ENCODE results near the gene PAXX. TPM values are rescaled to one million over a fixed set of nuclear protein-coding genes. Genes with fewer than 3 reads are reported as not detected.

Gene PAXX
- total RNA-seq, 2 experiments from 2014 or later, result 67.0 to 67.8 TPM

DNA sequence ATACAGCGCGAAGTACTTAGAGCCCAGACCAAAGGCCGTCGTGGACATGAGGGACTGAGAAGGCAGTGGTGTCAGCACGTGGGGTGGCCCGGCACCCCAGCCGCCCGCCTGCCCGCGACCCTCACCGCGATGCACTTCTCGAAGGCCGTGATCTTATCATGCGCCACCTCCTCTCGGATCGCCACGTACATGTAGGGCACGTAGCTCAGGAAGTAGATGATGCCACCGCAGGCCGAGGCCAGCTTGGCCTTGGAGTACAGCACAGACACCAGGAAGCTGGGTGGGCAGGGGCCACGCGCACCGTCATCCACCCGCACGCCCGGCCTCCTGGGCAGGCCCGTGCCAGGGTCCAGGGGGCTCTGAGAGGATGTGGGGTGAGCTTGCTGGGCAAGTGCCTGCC lies 24.8 kb downstream of the PAXX start:
- H3K27me3 Mint-ChIP-seq, result no peaks in the 10 kb centered on the region
- H3K27ac Mint-ChIP-seq, result no peak overlapping the region

DNA sequence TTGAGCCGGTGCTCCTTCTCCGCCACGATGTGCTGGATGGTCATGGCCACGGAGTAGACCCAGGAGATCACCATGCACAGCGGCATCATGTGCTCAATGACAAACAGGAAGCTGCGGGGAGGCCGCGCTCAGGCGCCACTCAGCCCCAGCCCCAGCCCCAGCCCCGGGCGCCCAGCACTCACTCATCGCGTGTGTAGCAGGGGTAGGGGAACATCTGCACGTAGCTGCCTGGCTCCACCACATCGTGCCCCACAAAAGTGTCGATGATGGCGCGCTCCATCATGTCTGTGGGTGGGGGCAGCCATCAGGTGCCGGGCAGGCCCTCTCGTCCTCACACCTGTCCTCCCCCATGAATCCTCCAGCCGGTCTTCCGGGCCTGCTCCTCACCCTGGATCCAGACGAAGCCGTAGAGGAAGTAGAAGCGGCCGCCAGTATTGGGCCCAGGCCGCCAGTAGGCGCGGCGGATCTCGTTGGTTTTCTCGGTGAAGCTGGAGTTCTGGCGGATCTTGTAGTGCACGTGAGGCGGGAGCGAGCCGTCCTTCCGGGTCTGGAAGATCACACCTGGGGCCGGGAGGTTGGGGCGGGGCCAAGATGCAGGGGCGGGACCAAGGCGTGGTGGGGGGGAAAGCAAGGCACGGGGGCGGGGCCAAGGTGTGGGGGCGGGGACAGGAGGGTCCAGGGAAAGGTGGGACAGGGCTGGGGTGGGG lies 25.7 kb downstream of the PAXX start:
- peaks cover 42% of the 10 kb centered on the region for H3K36me3 ChIP-seq (ENCODE audit: insufficient read depth, low read length)
- intact Hi-C loops (cut with DNase I, micrococcal nuclease), result no loop called here
- ChIA-PET CTCF (no interaction called here), POLR2A (no interaction called here)
- Mint-ChIP-seq H3K27me3 (no peaks in the 10 kb centered on the region), H3K27ac (no peak overlapping the region), H3K36me3 (ENCODE audit: low read depth) (peaks cover 5% of the 10 kb centered on the region), H3K4me1 (ENCODE audit: low read depth) (peaks cover 5% of the 10 kb centered on the region), H3K9me3 (no peaks in the 10 kb centered on the region), H3K4me3 (no peak overlapping the region)
- no peaks in the 10 kb centered on the region for H3K27me3 ChIP-seq (ENCODE audit: control insufficient read depth in 1 of 2, insufficient read depth in 2 of 2, low read length in 2 of 2)
- TF ChIP-seq, protein P1, sequence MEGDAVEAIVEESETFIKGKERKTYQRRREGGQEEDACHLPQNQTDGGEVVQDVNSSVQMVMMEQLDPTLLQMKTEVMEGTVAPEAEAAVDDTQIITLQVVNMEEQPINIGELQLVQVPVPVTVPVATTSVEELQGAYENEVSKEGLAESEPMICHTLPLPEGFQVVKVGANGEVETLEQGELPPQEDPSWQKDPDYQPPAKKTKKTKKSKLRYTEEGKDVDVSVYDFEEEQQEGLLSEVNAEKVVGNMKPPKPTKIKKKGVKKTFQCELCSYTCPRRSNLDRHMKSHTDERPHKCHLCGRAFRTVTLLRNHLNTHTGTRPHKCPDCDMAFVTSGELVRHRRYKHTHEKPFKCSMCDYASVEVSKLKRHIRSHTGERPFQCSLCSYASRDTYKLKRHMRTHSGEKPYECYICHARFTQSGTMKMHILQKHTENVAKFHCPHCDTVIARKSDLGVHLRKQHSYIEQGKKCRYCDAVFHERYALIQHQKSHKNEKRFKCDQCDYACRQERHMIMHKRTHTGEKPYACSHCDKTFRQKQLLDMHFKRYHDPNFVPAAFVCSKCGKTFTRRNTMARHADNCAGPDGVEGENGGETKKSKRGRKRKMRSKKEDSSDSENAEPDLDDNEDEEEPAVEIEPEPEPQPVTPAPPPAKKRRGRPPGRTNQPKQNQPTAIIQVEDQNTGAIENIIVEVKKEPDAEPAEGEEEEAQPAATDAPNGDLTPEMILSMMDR (IDR thresholded peaks at IDR 0.05), result no peak
- no peak overlapping the region for H3K27ac ChIP-seq (ENCODE audit: low read depth in 1 of 2, low read length in 2 of 2)
- DNase-seq (no peak), ATAC-seq (ENCODE audit: poor library complexity) (no peak)
- no peak overlapping the region for H3K4me3 ChIP-seq (ENCODE audit: low read length)
- H3K4me1 ChIP-seq (ENCODE audit: insufficient read depth, low read length), result peaks cover 9% of the 10 kb centered on the region
- H3K9me3 ChIP-seq (ENCODE audit: control insufficient read depth in 1 of 2, insufficient read depth in 1 of 2, low read length in 2 of 2), result no peaks in the 10 kb centered on the region

More for the DNA sequence above, 24.8 kb downstream of the PAXX start:
- Mint-ChIP-seq H3K4me1 (ENCODE audit: low read depth) (peaks cover 2% of the 10 kb centered on the region), H3K36me3 (ENCODE audit: low read depth) (peaks cover 5% of the 10 kb centered on the region), H3K9me3 (no peaks in the 10 kb centered on the region), H3K4me3 (no peak overlapping the region)
- Histone ChIP-seq H3K4me1 (ENCODE audit: insufficient read depth, low read length) (peaks cover 6% of the 10 kb centered on the region), H3K4me3 (ENCODE audit: low read length) (no peak overlapping the region), H3K9me3 (ENCODE audit: control insufficient read depth in 1 of 2, insufficient read depth in 1 of 2, low read length in 2 of 2) (no peaks in the 10 kb centered on the region), H3K27ac (ENCODE audit: low read depth in 1 of 2, low read length in 2 of 2) (no peak overlapping the region), H3K36me3 (ENCODE audit: insufficient read depth, low read length) (peaks cover 49% of the 10 kb centered on the region), H3K27me3 (ENCODE audit: control insufficient read depth in 1 of 2, insufficient read depth in 2 of 2, low read length in 2 of 2) (no peaks in the 10 kb centered on the region)
- ATAC-seq (ENCODE audit: poor library complexity) (no peak), DNase-seq (no peak)
- POLR2A ChIA-PET, result no interaction called here
- intact Hi-C loops (cut with DNase I, micrococcal nuclease), result no loop called here
- TF ChIP-seq, protein P1 (IDR thresholded peaks at IDR 0.05), result no peak
- CTCF ChIA-PET, result no interaction called here

DNA sequence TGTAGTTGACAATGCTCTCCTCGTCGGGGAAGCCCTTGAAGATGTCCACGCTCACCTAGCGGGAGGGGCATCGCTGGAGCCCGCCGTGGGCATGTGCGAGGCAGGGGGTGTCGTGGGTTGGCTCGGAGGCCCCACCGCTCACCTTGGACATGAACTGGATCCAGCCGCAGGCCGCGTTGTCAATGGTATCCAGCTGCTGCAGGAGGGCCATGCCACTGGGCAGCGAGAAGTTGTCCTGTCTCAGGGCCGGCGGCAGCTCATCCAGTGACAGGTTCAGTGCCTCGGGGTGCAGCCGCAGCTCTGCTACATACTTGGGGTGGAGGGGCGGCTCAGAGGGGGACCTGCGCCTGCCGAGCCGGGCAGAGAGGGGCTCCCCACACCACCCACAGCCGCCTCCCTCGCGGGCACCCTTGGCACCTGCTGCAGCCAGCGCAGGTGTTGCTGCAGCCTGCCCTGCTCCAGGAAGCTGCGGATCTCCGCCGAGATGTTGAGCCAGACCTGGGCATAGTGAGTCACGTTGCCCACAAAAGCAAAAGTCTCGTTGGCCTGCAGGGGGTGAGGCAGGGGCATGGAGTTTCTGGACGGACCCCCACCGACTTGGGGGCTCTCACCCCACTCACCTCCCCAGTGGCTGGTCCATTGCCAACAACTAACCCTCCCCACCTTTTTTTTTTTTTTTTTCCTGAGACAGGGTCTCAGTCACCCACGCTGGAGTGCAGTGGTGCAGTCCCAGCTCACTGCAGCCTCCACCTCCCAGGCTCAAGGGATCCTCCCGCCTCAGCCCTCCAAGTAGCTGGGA lies 26.7 kb downstream of the PAXX start:
- CTCF ChIA-PET, result no interaction called here
- H3K27ac Mint-ChIP-seq, result no peak overlapping the region

More for the DNA sequence above, 26.7 kb downstream of the PAXX start:
- intact Hi-C loops (cut with DNase I, micrococcal nuclease), result no loop called here
- Histone ChIP-seq H3K9me3 (ENCODE audit: control insufficient read depth in 1 of 2, insufficient read depth in 1 of 2, low read length in 2 of 2) (no peaks in the 10 kb centered on the region), H3K4me1 (ENCODE audit: insufficient read depth, low read length) (peaks cover 10% of the 10 kb centered on the region), H3K36me3 (ENCODE audit: insufficient read depth, low read length) (peaks cover 37% of the 10 kb centered on the region), H3K27ac (ENCODE audit: low read depth in 1 of 2, low read length in 2 of 2) (no peak overlapping the region), H3K27me3 (ENCODE audit: control insufficient read depth in 1 of 2, insufficient read depth in 2 of 2, low read length in 2 of 2) (no peaks in the 10 kb centered on the region), H3K4me3 (ENCODE audit: low read length) (no peak overlapping the region)
- POLR2A ChIA-PET, result interaction anchor here (1.2 kb wide), 1 partner anchor 59 kb away, joined by 3 read pairs; no protein-coding TSS in a partner anchor
- Mint-ChIP-seq H3K27me3 (no peaks in the 10 kb centered on the region), H3K4me1 (ENCODE audit: low read depth) (peaks cover 5% of the 10 kb centered on the region), H3K4me3 (no peak overlapping the region), H3K36me3 (ENCODE audit: low read depth) (peaks cover 5% of the 10 kb centered on the region), H3K9me3 (no peaks in the 10 kb centered on the region)
- TF ChIP-seq, protein P1 (IDR thresholded peaks at IDR 0.05), result no peak
- no peak for DNase-seq
- no peak for ATAC-seq (ENCODE audit: poor library complexity)
